WTC11 (cell line): ENCODE data around the gene MYBL2. TPM values are rescaled to one million over a fixed set of nuclear protein-coding genes. Genes with fewer than 3 reads are reported as not detected.

Experiments
- ATAC-seq: fragments of 200-7000 bp; cut with Tn5 transposase; 2 replicates; pipeline ENCODE4 v1.10.0; 2021; ENCODE audit warnings: mild to moderate bottlenecking, moderate library complexity
- Bru-seq: library from RNA; stranded (reverse); fragments of 400-500 nt; gene quantifications from one replicate; lab custom pipeline; 2021; lab: Mats Ljungman, UMichigan
- CTCF ChIA-PET: fragments of 300-600 bp; sonication (Branson Sonifier 250); formaldehyde crosslinking; loops from one replicate; lab custom pipeline; 2021; ENCODE audit warnings: antibody characterized with exemption; lab: Charles Lee
- POLR2A ChIA-PET: fragments of 350-600 bp; sonication (Branson Sonifier 250); formaldehyde crosslinking; loops from one replicate; lab custom pipeline; 2021; ENCODE audit warnings: antibody characterized with exemption; lab: Charles Lee
- DNase-seq: peaks from one replicate; pipeline ENCODE4 v3.0.0; 2021; ENCODE audit warnings: low spot score
- H3K27ac Mint-ChIP-seq: 2 replicates; pipeline ENCODE4 v1.8.0; 2021; ENCODE audit warnings: mixed read lengths
- H3K27me3 Mint-ChIP-seq: 2 replicates; pipeline ENCODE4 v1.8.0; 2021; ENCODE audit warnings: low read depth, mild to moderate bottlenecking, moderate library complexity, mixed read lengths
- H3K36me3 Mint-ChIP-seq: 2 replicates; pipeline ENCODE4 v1.8.0; 2021; ENCODE audit warnings: mixed read lengths
- H3K4me1 Mint-ChIP-seq: 2 replicates; pipeline ENCODE4 v1.8.0; 2022; ENCODE audit warnings: mixed read lengths
- H3K4me3 Mint-ChIP-seq: 2 replicates; pipeline ENCODE4 v1.8.0; 2021; ENCODE audit warnings: mild to moderate bottlenecking, moderate library complexity, mixed read lengths
- H3K9me3 Mint-ChIP-seq: 2 replicates; pipeline ENCODE4 v1.8.0; 2021; ENCODE audit warnings: mixed read lengths
- CBFB ChIP-seq: sonication (generic); formaldehyde crosslinking; IDR thresholded peaks from 2 replicates; pipeline ENCODE4 v1.8.1; 2022; ENCODE audit warnings: mild to moderate bottlenecking, low read depth, missing genetic modification reagents
- EMX1 ChIP-seq: fragments of 250-450 bp; sonication (Bioruptor Pico); IDR thresholded peaks from 2 replicates; pipeline ENCODE4 v1.8.0; 2021; ENCODE audit warnings: mild to moderate bottlenecking
- HMGA2 ChIP-seq: fragments of 250-450 bp; sonication (Bioruptor Pico); IDR thresholded peaks from 2 replicates; pipeline ENCODE4 v1.4.0; 2021; ENCODE audit warnings: mild to moderate bottlenecking, moderate library complexity
- TP53 ChIP-seq: sonication (generic); formaldehyde crosslinking; IDR thresholded peaks from 2 replicates; pipeline ENCODE4 v1.8.1; 2023; ENCODE audit warnings: mild to moderate bottlenecking, missing genetic modification reagents
- ZNF121 ChIP-seq: sonication (generic); formaldehyde crosslinking; IDR thresholded peaks from 2 replicates; pipeline ENCODE4 v1.8.0; 2023; ENCODE audit warnings: missing genetic modification reagents
- ZNF219 ChIP-seq: sonication (generic); formaldehyde crosslinking; IDR thresholded peaks from 2 replicates; pipeline ENCODE4 v1.8.0; 2023; ENCODE audit warnings: missing genetic modification reagents, mild to moderate bottlenecking, borderline replicate concordance
- ZNF423 ChIP-seq: fragments of 250-450 bp; sonication (Bioruptor Pico); IDR thresholded peaks from 2 replicates; pipeline ENCODE4 v2.1.2; 2022; ENCODE audit warnings: mild to moderate bottlenecking, moderate library complexity
- long read RNA-seq, 3 experiments: library from RNA in 1 of 3; library from capped mRNA in 1 of 3; library from polyadenylated mRNA in 1 of 3; unstranded in 2 of 3; stranded (forward) in 1 of 3; transcript quantifications; one replicate each; pipeline ENCODE4 v2.0.0, GENCODE V29; 2021
- total RNA-seq: library from RNA; stranded (reverse); gene quantifications from 3 replicates; pipeline ENCODE4 v1.2.3, GENCODE V29; 2021
- TF ChIP-seq, protein P1 (sequence below): sonication (generic); formaldehyde crosslinking; IDR thresholded peaks from 2 replicates; pipeline ENCODE4 v1.8.0; 2022; ENCODE audit warnings: mild to moderate bottlenecking, missing genetic modification reagents
- TF ChIP-seq, protein P2 (sequence below): sonication (generic); formaldehyde crosslinking; conservative IDR thresholded peaks from 2 replicates; pipeline ENCODE4 v1.8.1; 2022; ENCODE audit warnings: mild to moderate bottlenecking, missing genetic modification reagents
- TF ChIP-seq, protein P3 (sequence below): fragments of 250-450 bp; sonication (Bioruptor Pico); IDR thresholded peaks from 2 replicates; pipeline ENCODE4 v1.9.0; 2021; ENCODE audit warnings: mild to moderate bottlenecking, borderline replicate concordance
- TF ChIP-seq, protein P4 (sequence below): sonication (generic); formaldehyde crosslinking; IDR thresholded peaks from 2 replicates; pipeline ENCODE4 v1.8.0; 2023; ENCODE audit warnings: missing genetic modification reagents, mild to moderate bottlenecking, borderline replicate concordance
- TF ChIP-seq, protein P5 (sequence below): sonication (generic); formaldehyde crosslinking; IDR thresholded peaks from 2 replicates; pipeline ENCODE4 v1.8.0; 2022; ENCODE audit warnings: mild to moderate bottlenecking, missing genetic modification reagents
- TF ChIP-seq, protein P6 (sequence below): fragments of 250-450 bp; sonication (Bioruptor Pico); IDR thresholded peaks from 2 replicates; pipeline ENCODE4 v1.8.0; 2021; ENCODE audit warnings: mild to moderate bottlenecking
- TF ChIP-seq, protein P7 (sequence below): sonication (generic); formaldehyde crosslinking; IDR thresholded peaks from 2 replicates; pipeline ENCODE4 v1.8.1; 2023; ENCODE audit warnings: mild to moderate bottlenecking, missing genetic modification reagents
- TF ChIP-seq, protein P8 (sequence below): sonication (generic); formaldehyde crosslinking; IDR thresholded peaks from 2 replicates; pipeline ENCODE4 v1.8.0; 2023; ENCODE audit warnings: missing genetic modification reagents
- TF ChIP-seq, protein P9 (sequence below): sonication (generic); formaldehyde crosslinking; IDR thresholded peaks from 2 replicates; pipeline ENCODE4 v1.8.1; 2022; ENCODE audit warnings: low read depth, mild to moderate bottlenecking, moderate library complexity, missing genetic modification reagents, borderline replicate concordance

The MYBL2 gene
- total RNA-seq (133 to 166 TPM (median 133 TPM) in 3 replicates), Bru-seq, nascent RNA (percentile 67 among the genes with signal in this experiment)
- long read RNA-seq, experiment 1, transcript MYBL2-201 (14 exons, 2,639 nt): major isoform, 1,003 of 1,283 reads
- long read RNA-seq, experiment 1, transcript MYBL2-202 (13 exons, 2,704 nt): minor isoform, 75 of 1,283 reads
- long read RNA-seq, experiment 1, partial matches to known transcripts: 90 of 1,283 reads
- long read RNA-seq, experiment 1, other reads (novel, unspliced or antisense): 115 of 1,283 reads
- long read RNA-seq, experiment 2, transcript MYBL2-201 (14 exons, 2,639 nt): major isoform, 91 of 186 reads
- long read RNA-seq, experiment 2, transcript MYBL2-202 (13 exons, 2,704 nt): minor isoform, 5 of 186 reads
- long read RNA-seq, experiment 2, partial matches to known transcripts: 63 of 186 reads
- long read RNA-seq, experiment 2, other reads (novel, unspliced or antisense): 27 of 186 reads
- long read RNA-seq, experiment 3, partial matches to known transcripts: 1 of 2 reads
- long read RNA-seq, experiment 3, other reads (novel, unspliced or antisense): 1 of 2 reads

DNA sequence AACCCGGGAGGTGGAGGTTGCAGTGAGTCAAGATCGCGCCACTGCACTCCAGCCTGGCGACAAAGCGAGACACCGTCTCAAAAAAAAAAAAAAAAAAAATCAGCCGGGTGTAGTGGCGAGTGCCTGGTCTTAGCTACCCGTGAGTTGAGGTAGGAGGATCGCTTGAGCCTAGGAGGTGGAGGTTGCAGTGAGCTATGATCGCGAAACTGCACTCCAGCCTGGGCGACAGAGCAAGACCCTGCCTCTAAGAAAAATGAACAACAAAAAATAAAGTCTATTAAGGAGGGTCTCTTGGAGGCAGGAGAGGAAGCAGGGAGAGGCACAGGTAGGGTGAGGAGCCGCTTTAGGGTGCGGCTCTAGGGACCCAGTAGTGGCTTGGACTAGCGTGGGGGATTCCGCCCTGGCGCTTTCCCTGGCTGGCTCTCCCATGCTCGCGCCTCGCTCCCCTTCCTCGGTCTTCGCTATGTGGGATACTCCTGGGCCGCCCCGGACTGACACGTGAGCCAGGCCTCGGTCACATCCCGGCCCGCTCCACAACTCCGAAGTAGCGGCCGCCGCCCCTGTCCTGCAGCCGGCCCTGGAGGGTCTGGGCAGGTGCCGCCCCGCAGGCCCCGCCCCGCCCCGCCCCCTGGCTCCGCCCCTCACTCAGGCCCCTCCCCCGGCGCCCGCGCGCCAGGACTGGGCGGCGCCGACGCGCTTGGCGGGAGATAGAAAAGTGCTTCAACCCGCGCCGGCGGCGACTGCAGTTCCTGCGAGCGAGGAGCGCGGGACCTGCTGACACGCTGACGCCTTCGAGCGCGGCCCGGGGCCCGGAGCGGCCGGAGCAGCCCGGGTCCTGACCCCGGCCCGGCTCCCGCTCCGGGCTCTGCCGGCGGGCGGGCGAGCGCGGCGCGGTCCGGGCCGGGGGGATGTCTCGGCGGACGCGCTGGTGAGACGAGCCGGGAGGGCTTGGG, at the start of gene MYBL2:
TSS of gene MYBL2 (plus strand) at position 739 of the 953 bp plus-strand sequence. CDS start at position 909, 170 bp downstream.
- no peaks in the 10 kb centered on the region for H3K9me3 Mint-ChIP-seq
- peaks cover 4% of the 10 kb centered on the region for H3K4me1 Mint-ChIP-seq
- ChIA-PET CTCF (interaction anchor here (0.7 to 3.4 kb wide), 6 partner anchors 8 to 218 kb away, joined by 3 to 13 read pairs (median 4); partner anchors contain the start of gene SRSF6), POLR2A (interaction anchor here (0.7 to 2.1 kb wide), 2 partner anchors 209 to 1977 kb away, joined by 3 to 10 read pairs; partner anchors contain the start of gene SRSF6)
- H3K27ac Mint-ChIP-seq: no peak within 1 kb of the TSS
- peaks cover 4% of the 10 kb centered on the region; the same call in 1 of the 2 replicates for H3K36me3 Mint-ChIP-seq
- peak; percentile 88 for ATAC-seq
- DNase-seq: peak; percentile 78
- peaks cover 22% of the 10 kb centered on the region for H3K27me3 Mint-ChIP-seq
- peak within 1 kb of the TSS; percentile 83 for H3K4me3 Mint-ChIP-seq
- TF ChIP-seq ZNF423 (CRISPR knock-in tag): no peak
- TF ChIP-seq, protein P1, sequence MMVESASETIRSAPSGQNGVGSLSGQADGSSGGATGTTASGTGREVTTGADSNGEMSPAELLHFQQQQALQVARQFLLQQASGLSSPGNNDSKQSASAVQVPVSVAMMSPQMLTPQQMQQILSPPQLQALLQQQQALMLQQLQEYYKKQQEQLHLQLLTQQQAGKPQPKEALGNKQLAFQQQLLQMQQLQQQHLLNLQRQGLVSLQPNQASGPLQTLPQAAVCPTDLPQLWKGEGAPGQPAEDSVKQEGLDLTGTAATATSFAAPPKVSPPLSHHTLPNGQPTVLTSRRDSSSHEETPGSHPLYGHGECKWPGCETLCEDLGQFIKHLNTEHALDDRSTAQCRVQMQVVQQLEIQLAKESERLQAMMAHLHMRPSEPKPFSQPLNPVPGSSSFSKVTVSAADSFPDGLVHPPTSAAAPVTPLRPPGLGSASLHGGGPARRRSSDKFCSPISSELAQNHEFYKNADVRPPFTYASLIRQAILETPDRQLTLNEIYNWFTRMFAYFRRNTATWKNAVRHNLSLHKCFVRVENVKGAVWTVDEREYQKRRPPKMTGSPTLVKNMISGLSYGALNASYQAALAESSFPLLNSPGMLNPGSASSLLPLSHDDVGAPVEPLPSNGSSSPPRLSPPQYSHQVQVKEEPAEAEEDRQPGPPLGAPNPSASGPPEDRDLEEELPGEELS: no peak
- no peak for TF ChIP-seq TP53
- TF ChIP-seq, protein P2, sequence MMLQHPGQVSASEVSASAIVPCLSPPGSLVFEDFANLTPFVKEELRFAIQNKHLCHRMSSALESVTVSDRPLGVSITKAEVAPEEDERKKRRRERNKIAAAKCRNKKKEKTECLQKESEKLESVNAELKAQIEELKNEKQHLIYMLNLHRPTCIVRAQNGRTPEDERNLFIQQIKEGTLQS: no peak
- TF ChIP-seq EMX1 (CRISPR knock-in tag): no peak
- TF ChIP-seq, protein P3, sequence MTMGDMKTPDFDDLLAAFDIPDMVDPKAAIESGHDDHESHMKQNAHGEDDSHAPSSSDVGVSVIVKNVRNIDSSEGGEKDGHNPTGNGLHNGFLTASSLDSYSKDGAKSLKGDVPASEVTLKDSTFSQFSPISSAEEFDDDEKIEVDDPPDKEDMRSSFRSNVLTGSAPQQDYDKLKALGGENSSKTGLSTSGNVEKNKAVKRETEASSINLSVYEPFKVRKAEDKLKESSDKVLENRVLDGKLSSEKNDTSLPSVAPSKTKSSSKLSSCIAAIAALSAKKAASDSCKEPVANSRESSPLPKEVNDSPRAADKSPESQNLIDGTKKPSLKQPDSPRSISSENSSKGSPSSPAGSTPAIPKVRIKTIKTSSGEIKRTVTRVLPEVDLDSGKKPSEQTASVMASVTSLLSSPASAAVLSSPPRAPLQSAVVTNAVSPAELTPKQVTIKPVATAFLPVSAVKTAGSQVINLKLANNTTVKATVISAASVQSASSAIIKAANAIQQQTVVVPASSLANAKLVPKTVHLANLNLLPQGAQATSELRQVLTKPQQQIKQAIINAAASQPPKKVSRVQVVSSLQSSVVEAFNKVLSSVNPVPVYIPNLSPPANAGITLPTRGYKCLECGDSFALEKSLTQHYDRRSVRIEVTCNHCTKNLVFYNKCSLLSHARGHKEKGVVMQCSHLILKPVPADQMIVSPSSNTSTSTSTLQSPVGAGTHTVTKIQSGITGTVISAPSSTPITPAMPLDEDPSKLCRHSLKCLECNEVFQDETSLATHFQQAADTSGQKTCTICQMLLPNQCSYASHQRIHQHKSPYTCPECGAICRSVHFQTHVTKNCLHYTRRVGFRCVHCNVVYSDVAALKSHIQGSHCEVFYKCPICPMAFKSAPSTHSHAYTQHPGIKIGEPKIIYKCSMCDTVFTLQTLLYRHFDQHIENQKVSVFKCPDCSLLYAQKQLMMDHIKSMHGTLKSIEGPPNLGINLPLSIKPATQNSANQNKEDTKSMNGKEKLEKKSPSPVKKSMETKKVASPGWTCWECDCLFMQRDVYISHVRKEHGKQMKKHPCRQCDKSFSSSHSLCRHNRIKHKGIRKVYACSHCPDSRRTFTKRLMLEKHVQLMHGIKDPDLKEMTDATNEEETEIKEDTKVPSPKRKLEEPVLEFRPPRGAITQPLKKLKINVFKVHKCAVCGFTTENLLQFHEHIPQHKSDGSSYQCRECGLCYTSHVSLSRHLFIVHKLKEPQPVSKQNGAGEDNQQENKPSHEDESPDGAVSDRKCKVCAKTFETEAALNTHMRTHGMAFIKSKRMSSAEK (CRISPR knock-in tag): no peak
- TF ChIP-seq, protein P4, sequence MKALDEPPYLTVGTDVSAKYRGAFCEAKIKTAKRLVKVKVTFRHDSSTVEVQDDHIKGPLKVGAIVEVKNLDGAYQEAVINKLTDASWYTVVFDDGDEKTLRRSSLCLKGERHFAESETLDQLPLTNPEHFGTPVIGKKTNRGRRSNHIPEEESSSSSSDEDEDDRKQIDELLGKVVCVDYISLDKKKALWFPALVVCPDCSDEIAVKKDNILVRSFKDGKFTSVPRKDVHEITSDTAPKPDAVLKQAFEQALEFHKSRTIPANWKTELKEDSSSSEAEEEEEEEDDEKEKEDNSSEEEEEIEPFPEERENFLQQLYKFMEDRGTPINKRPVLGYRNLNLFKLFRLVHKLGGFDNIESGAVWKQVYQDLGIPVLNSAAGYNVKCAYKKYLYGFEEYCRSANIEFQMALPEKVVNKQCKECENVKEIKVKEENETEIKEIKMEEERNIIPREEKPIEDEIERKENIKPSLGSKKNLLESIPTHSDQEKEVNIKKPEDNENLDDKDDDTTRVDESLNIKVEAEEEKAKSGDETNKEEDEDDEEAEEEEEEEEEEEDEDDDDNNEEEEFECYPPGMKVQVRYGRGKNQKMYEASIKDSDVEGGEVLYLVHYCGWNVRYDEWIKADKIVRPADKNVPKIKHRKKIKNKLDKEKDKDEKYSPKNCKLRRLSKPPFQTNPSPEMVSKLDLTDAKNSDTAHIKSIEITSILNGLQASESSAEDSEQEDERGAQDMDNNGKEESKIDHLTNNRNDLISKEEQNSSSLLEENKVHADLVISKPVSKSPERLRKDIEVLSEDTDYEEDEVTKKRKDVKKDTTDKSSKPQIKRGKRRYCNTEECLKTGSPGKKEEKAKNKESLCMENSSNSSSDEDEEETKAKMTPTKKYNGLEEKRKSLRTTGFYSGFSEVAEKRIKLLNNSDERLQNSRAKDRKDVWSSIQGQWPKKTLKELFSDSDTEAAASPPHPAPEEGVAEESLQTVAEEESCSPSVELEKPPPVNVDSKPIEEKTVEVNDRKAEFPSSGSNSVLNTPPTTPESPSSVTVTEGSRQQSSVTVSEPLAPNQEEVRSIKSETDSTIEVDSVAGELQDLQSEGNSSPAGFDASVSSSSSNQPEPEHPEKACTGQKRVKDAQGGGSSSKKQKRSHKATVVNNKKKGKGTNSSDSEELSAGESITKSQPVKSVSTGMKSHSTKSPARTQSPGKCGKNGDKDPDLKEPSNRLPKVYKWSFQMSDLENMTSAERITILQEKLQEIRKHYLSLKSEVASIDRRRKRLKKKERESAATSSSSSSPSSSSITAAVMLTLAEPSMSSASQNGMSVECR: 0 out of 2 replicates have a peak, but pooled peaks have one; percentile 33
- TF ChIP-seq HMGA2: no peak
- TF ChIP-seq, protein P5, sequence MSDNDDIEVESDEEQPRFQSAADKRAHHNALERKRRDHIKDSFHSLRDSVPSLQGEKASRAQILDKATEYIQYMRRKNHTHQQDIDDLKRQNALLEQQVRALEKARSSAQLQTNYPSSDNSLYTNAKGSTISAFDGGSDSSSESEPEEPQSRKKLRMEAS (CRISPR knock-in tag): 0 out of 2 replicates have a peak, but pooled peaks have one; percentile 50
- TF ChIP-seq, protein P6, sequence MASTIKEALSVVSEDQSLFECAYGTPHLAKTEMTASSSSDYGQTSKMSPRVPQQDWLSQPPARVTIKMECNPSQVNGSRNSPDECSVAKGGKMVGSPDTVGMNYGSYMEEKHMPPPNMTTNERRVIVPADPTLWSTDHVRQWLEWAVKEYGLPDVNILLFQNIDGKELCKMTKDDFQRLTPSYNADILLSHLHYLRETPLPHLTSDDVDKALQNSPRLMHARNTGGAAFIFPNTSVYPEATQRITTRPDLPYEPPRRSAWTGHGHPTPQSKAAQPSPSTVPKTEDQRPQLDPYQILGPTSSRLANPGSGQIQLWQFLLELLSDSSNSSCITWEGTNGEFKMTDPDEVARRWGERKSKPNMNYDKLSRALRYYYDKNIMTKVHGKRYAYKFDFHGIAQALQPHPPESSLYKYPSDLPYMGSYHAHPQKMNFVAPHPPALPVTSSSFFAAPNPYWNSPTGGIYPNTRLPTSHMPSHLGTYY (CRISPR knock-in tag): no peak
- TF ChIP-seq, protein P7, sequence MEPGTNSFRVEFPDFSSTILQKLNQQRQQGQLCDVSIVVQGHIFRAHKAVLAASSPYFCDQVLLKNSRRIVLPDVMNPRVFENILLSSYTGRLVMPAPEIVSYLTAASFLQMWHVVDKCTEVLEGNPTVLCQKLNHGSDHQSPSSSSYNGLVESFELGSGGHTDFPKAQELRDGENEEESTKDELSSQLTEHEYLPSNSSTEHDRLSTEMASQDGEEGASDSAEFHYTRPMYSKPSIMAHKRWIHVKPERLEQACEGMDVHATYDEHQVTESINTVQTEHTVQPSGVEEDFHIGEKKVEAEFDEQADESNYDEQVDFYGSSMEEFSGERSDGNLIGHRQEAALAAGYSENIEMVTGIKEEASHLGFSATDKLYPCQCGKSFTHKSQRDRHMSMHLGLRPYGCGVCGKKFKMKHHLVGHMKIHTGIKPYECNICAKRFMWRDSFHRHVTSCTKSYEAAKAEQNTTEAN: no peak
- TF ChIP-seq CBFB: 0 out of 2 replicates have a peak, but pooled peaks have one; percentile 15
- TF ChIP-seq, protein P8, sequence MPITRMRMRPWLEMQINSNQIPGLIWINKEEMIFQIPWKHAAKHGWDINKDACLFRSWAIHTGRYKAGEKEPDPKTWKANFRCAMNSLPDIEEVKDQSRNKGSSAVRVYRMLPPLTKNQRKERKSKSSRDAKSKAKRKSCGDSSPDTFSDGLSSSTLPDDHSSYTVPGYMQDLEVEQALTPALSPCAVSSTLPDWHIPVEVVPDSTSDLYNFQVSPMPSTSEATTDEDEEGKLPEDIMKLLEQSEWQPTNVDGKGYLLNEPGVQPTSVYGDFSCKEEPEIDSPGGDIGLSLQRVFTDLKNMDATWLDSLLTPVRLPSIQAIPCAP (CRISPR knock-in tag): no peak
- TF ChIP-seq, protein P9, sequence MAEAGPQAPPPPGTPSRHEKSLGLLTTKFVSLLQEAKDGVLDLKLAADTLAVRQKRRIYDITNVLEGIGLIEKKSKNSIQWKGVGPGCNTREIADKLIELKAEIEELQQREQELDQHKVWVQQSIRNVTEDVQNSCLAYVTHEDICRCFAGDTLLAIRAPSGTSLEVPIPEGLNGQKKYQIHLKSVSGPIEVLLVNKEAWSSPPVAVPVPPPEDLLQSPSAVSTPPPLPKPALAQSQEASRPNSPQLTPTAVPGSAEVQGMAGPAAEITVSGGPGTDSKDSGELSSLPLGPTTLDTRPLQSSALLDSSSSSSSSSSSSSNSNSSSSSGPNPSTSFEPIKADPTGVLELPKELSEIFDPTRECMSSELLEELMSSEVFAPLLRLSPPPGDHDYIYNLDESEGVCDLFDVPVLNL (CRISPR knock-in tag): peak; percentile 81; the same call in 1 of the 2 replicates
- no peak for TF ChIP-seq ZNF219 (CRISPR knock-in tag)
- TF ChIP-seq ZNF121: peak; percentile 63; the same call in 1 of the 2 replicates
